Measurements from ENCODE around the gene NAT14. TPM values are rescaled to one million over a fixed set of nuclear protein-coding genes. Genes with fewer than 3 reads are reported as not detected.

The NAT14 gene
- total RNA-seq, 3 donors from 2014 or later = 1.9 to 11.3 (median 10.8) TPM

- Histone ChIP-seq H3K4me3 (peak overlapping the region; percentile 43 to 73 (median 53)), H3K27ac (peak overlapping the region; percentile 77 to 80), H3K4me1 (peaks cover 0 to 3% of the 10 kb centered on the region in 2 donors), H3K9me3 (no peaks in the 10 kb centered on the region), H3K36me3 (no peaks in the 10 kb centered on the region), H3K27me3 (no peaks in the 10 kb centered on the region)
- peak; percentile 90 to 91 for DNase-seq (ENCODE audit: low spot score in 2 of 2)
- intact Hi-C loops (cut with DNase I; ENCODE audit: low total_unique reads) = loop anchor here (5.0 kb wide), 1 partner anchor 86 kb away; no protein-coding TSS in a partner anchor
- TF ChIP-seq CTCF (IDR thresholded peaks at IDR 0.05) = peak; percentile 97 to 98 (median 98)
- no peak for TF ChIP-seq POLR2A (IDR thresholded peaks at IDR 0.05)
- TF ChIP-seq POLR2AphosphoS5 (IDR thresholded peaks at IDR 0.05) = peak in 1 of 3 donors; percentile 47
Observed at GRCh38 chr19:55503502-55504251, 18.7 kb downstream of the NAT14 start.

- intact Hi-C loops (cut with DNase I; ENCODE audit: low total_unique reads) = loop anchor here (5.0 kb wide), 1 partner anchor 87 kb away; no protein-coding TSS in a partner anchor
Observed at GRCh38 chr19:55504252-55504603, 19.2 kb downstream of the NAT14 start.

GRCh38 chr19:55504981-55505380 lies 20.0 kb downstream of the NAT14 start:
- no peak overlapping the region for H3K27ac ChIP-seq
- no peaks in the 10 kb centered on the region for H3K27me3 ChIP-seq
- H3K9me3 ChIP-seq = no peaks in the 10 kb centered on the region
- H3K4me1 ChIP-seq = peaks cover 0 to 3% of the 10 kb centered on the region in 2 donors
- no peak for DNase-seq (ENCODE audit: low spot score in 2 of 2)
- intact Hi-C loops (cut with DNase I; ENCODE audit: low total_unique reads) = loop anchor here (5.0 kb wide), 1 partner anchor 88 kb away; no protein-coding TSS in a partner anchor
- no peak overlapping the region for H3K4me3 ChIP-seq
- no peaks in the 10 kb centered on the region for H3K36me3 ChIP-seq
- TF ChIP-seq POLR2AphosphoS5 (IDR thresholded peaks at IDR 0.05) (no peak), CTCF (IDR thresholded peaks at IDR 0.05) (no peak), POLR2A (IDR thresholded peaks at IDR 0.05) (no peak)

More at GRCh38 chr19:55504252-55504603, 19.2 kb downstream of the NAT14 start:
- no peaks in the 10 kb centered on the region for H3K9me3 ChIP-seq
- H3K4me1 ChIP-seq = peaks cover 0 to 3% of the 10 kb centered on the region in 2 donors
- no peak for DNase-seq (ENCODE audit: low spot score in 2 of 2)
- no peaks in the 10 kb centered on the region for H3K27me3 ChIP-seq
- TF ChIP-seq CTCF (IDR thresholded peaks at IDR 0.05) = peak in 1 of 3 donors; percentile 13
- TF ChIP-seq POLR2A (IDR thresholded peaks at IDR 0.05) = no peak
- H3K27ac ChIP-seq = peak overlapping the region in 1 of 2 donors; percentile 80
- H3K36me3 ChIP-seq = no peaks in the 10 kb centered on the region
- H3K4me3 ChIP-seq = peak overlapping the region; percentile 43 to 73 (median 53)

- Histone ChIP-seq H3K36me3 (no peaks in the 10 kb centered on the region), H3K27ac (no peak overlapping the region), H3K4me1 (peaks cover 0 to 3% of the 10 kb centered on the region in 2 donors), H3K4me3 (no peak overlapping the region), H3K9me3 (no peaks in the 10 kb centered on the region), H3K27me3 (no peaks in the 10 kb centered on the region)
- TF ChIP-seq CTCF (IDR thresholded peaks at IDR 0.05) (no peak), POLR2A (IDR thresholded peaks at IDR 0.05) (no peak), POLR2AphosphoS5 (IDR thresholded peaks at IDR 0.05) (no peak)
- intact Hi-C loops (cut with DNase I; ENCODE audit: low total_unique reads) = no loop called here
- no peak for DNase-seq (ENCODE audit: low spot score in 2 of 2)
Observed at GRCh38 chr19:55508120-55508519, 23.1 kb downstream of the NAT14 start.

- intact Hi-C loops (cut with DNase I; ENCODE audit: low total_unique reads) = no loop called here
- Histone ChIP-seq H3K27me3 (no peaks in the 10 kb centered on the region), H3K36me3 (no peaks in the 10 kb centered on the region), H3K4me1 (no peaks in the 10 kb centered on the region), H3K9me3 (no peaks in the 10 kb centered on the region), H3K4me3 (peak overlapping the region; percentile 45 to 74 (median 58)), H3K27ac (peak overlapping the region; percentile 92 to 96)
- TF ChIP-seq POLR2AphosphoS5 (IDR thresholded peaks at IDR 0.05) = peak in 2 of 3 donors; percentile 80 to 83
- TF ChIP-seq POLR2A (IDR thresholded peaks at IDR 0.05) = no peak
- TF ChIP-seq CTCF (IDR thresholded peaks at IDR 0.05) = peak; percentile 81 to 96 (median 84)
- peak; percentile 92 to 95 for DNase-seq (ENCODE audit: low spot score in 2 of 2)
Observed at GRCh38 chr19:55516878-55517620, 32.1 kb downstream of the NAT14 start.
